Endothelial cell of umbilical vein (primary cell): ENCODE results near the gene ALG5. TPM values are rescaled to one million over a fixed set of nuclear protein-coding genes. Genes with fewer than 3 reads are reported as not detected.

Source experiments
- BruUV-seq: library from RNA; stranded (reverse); fragments of 400-500 nt; replicated peaks from 2 replicates; lab custom pipeline; 2021; lab: Mats Ljungman, UMichigan
- CTCF ChIA-PET: fragments of 300-600, 350-600 bp; sonication (Branson Sonifier 250); formaldehyde crosslinking; loops from one replicate; lab custom pipeline; 2021; ENCODE audit warnings: antibody characterized with exemption, inconsistent platforms; lab: Charles Lee
- POLR2A ChIA-PET: fragments of 300-600, 350-600 bp; sonication (Branson Sonifier 250); formaldehyde crosslinking; loops from one replicate; lab custom pipeline; 2021; ENCODE audit warnings: antibody characterized with exemption, inconsistent platforms; lab: Charles Lee
- DNase-seq: peaks from one replicate; pipeline ENCODE4 v3.0.0-alpha.2; 2011; ENCODE audit warnings: low read depth, low spot score
- FAIRE-seq: peaks from 2 replicates; lab custom pipeline; 2011; peaks lifted over from hg19 to GRCh38; lab: Jason Lieb, UNC
- H2AFZ ChIP-seq: 2 replicates; pipeline ENCODE4 v1.6.0; 2012; ENCODE audit warnings: low read depth, low read length, control low read depth, inconsistent platforms
- H3K27ac ChIP-seq: 2 replicates; pipeline ENCODE4 v1.5.1; 2011; ENCODE audit warnings: low read depth, mild to moderate bottlenecking, control low read depth, low read length, moderate library complexity; ENCODE audit not compliant: insufficient read depth
- H3K27me3 ChIP-seq, 2 experiments: 2 replicates each; pipeline versions ENCODE4 v1.6.0 to v1.6.1; 2011; ENCODE audit warnings: low read length in 2 of 2, mixed read lengths in 1 of 2; ENCODE audit not compliant: control insufficient read depth in 2 of 2, insufficient read depth in 2 of 2
- H3K36me3 ChIP-seq, 2 experiments: 2 replicates in 1 of 2; 3 replicates in 1 of 2; pipeline ENCODE4 v1.5.1; 2011; ENCODE audit warnings: low read length in 2 of 2, mild to moderate bottlenecking in 1 of 2, moderate library complexity in 1 of 2; ENCODE audit not compliant: control insufficient read depth in 2 of 2, insufficient read depth in 2 of 2; ENCODE audit errors: extremely low read depth in 1 of 2
- H3K4me1 ChIP-seq: 3 replicates; pipeline ENCODE4 v1.5.1; 2011; ENCODE audit warnings: mild to moderate bottlenecking, low read length; ENCODE audit not compliant: control insufficient read depth, insufficient read depth; ENCODE audit errors: extremely low read depth
- H3K4me2 ChIP-seq: 2 replicates; pipeline ENCODE4 v1.6.1; 2011; ENCODE audit warnings: low read length, control low read depth, mixed read lengths; ENCODE audit not compliant: insufficient read depth
- H3K4me3 ChIP-seq, 3 experiments: fragments of 200-600 bp in 1 of 3; sonication (generic), shearing (Covaris generic) in 1 of 3; replicated peaks in 1 of 3; 2 replicates each; pipeline ENCODE4 v1.5.1; 2011 to 2016; ENCODE audit warnings: control low read depth in 3 of 3, low read length in 3 of 3, mild to moderate bottlenecking in 2 of 3, inconsistent platforms in 1 of 3, low read depth in 1 of 3, moderate library complexity in 1 of 3; ENCODE audit not compliant: insufficient read depth in 1 of 3
- H3K79me2 ChIP-seq: 2 replicates; pipeline ENCODE4 v1.6.0; 2012; ENCODE audit warnings: low read length, inconsistent platforms; ENCODE audit not compliant: control insufficient read depth, insufficient read depth
- H3K9ac ChIP-seq: replicated peaks from 2 replicates; pipeline ENCODE3; 2011; ENCODE audit warnings: low read length, control low read depth; ENCODE audit not compliant: insufficient read depth; ENCODE audit errors: extremely low read depth
- H3K9me1 ChIP-seq: replicated peaks from 3 replicates; pipeline ENCODE4 v1.6.0; 2011; ENCODE audit warnings: mild to moderate bottlenecking, low read length; ENCODE audit not compliant: control insufficient read depth, insufficient read depth; ENCODE audit errors: extremely low read depth
- H3K9me3 ChIP-seq: replicated peaks from 2 replicates; pipeline ENCODE4 v1.5.1; 2012; ENCODE audit warnings: low read length, inconsistent platforms; ENCODE audit not compliant: control insufficient read depth, insufficient read depth
- H4K20me1 ChIP-seq: replicated peaks from 2 replicates; pipeline ENCODE3; 2011; ENCODE audit warnings: mild to moderate bottlenecking, low read length; ENCODE audit not compliant: control insufficient read depth, insufficient read depth; ENCODE audit errors: extremely low read depth
- EZH2 ChIP-seq: IDR thresholded peaks from 2 replicates; pipeline ENCODE4 v1.6.1; 2012; ENCODE audit warnings: borderline replicate concordance, low read depth, mild to moderate bottlenecking, moderate library complexity, low read length, inconsistent platforms; ENCODE audit not compliant: severe bottlenecking
- FOS ChIP-seq: IDR thresholded peaks from 2 replicates; pipeline ENCODE4 v1.6.1; 2011; ENCODE audit warnings: mild to moderate bottlenecking, low read length, moderate library complexity, borderline replicate concordance; ENCODE audit not compliant: insufficient read depth
- GATA2 ChIP-seq: IDR thresholded peaks from 2 replicates; pipeline ENCODE4 v1.7.0; 2011; ENCODE audit warnings: low read depth, mild to moderate bottlenecking, moderate library complexity, mixed read lengths, low read length; ENCODE audit not compliant: insufficient read length, insufficient read depth
- JUN ChIP-seq: IDR thresholded peaks from 2 replicates; pipeline ENCODE4 v1.6.1; 2011; ENCODE audit warnings: borderline replicate concordance, low read depth; ENCODE audit not compliant: insufficient read length, insufficient read depth
- MYC ChIP-seq: IDR thresholded peaks from one replicate; pipeline ENCODE4 v1.6.1; 2011; ENCODE audit warnings: mild to moderate bottlenecking, low read depth, low read length
- POLR2A ChIP-seq: IDR thresholded peaks from 2 replicates; pipeline ENCODE4 v1.6.1; 2012; ENCODE audit warnings: low read depth, mild to moderate bottlenecking, control low read depth, low read length
- POLR2AphosphoS5 ChIP-seq: IDR thresholded peaks from 2 replicates; pipeline ENCODE4 v1.6.1; 2012; ENCODE audit warnings: low read depth, mild to moderate bottlenecking, control low read depth, low read length, moderate library complexity; ENCODE audit not compliant: insufficient read depth
- dilution Hi-C: fragments of 300-500 bp; cut with MboI; formaldehyde crosslinking; loops from one replicate; pipeline ENCODE4 v1.15.0; 2019; ENCODE audit warnings: low sequenced_read_pairs; ENCODE audit not compliant: extremely low pct_ligation_motif_present
- intact Hi-C: fragments of 100-400 bp; cut with micrococcal nuclease; formaldehyde crosslinking; loops from one replicate; pipeline ENCODE4 v1.10.0; 2022
- polyA plus RNA-seq, 4 experiments: library from polyadenylated mRNA; depleted of rRNA in 3 of 4; stranded (reverse) in 3 of 4; unstranded in 1 of 4; fragments of >200 nt; gene quantifications; 2 replicates each; pipeline versions ENCODE4 v1.2.1 to v1.2.3, GENCODE V29; 2011 to 2012; ENCODE audit warnings: missing spikeins in 1 of 4
- total RNA-seq: library from RNA; stranded (reverse); gene quantifications from 2 replicates; pipeline ENCODE4 v1.2.3, GENCODE V29; 2021
- TF ChIP-seq, protein P1 (sequence below): IDR thresholded peaks from 2 replicates; pipeline ENCODE4 v1.6.1; 2011; ENCODE audit not compliant: insufficient read depth, insufficient read length
- TF ChIP-seq, protein P2 (sequence below), 2 donors: IDR thresholded peaks; 1 replicate in 1 of 2; 2 replicates in 1 of 2; pipeline ENCODE4 v1.5.1; 2011; ENCODE audit warnings: low read length in 2 of 2, mild to moderate bottlenecking in 2 of 2, moderate library complexity in 2 of 2, control low read depth in 1 of 2, inconsistent platforms in 1 of 2, low read depth in 1 of 2; ENCODE audit not compliant: insufficient read depth in 1 of 2; ENCODE audit errors: extremely low read depth in 1 of 2

ALG5 gene
- total and polyA plus RNA-seq, 2 donors (not counting 3 experiments of a cell fraction or from before 2014, with no cell fraction given), result 24.4 to 29.3 TPM

DNA sequence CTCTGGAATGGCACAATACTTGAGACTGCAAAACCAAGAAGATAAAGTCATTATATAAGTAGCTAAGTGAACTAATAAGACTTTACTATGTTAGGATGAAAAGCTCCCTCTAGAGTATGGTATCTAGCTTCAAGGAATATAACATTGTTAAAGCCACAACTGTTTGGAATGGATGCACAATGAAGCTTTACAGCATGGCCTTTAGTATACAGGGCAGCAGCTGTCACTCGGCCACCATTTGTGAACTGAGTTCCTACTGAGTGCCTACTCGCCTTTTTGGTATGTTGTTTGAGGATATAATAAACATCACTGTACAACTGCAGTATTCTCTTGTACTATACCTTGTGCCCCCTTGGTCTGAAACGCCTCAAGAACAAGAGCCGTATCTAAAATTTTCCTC is 6.8 kb downstream of the ALG5 start:
- Histone ChIP-seq H3K79me2 (peaks cover 25% of the 10 kb centered on the region), H3K36me3 (peaks cover 17 to 40% of the 10 kb centered on the region in 2 experiments), H3K27ac (no peak overlapping the region), H2AFZ (no peak overlapping the region), H3K9ac (no peak overlapping the region), H4K20me1 (no peaks in the 10 kb centered on the region), H3K9me3 (no peaks in the 10 kb centered on the region), H3K4me1 (peaks cover 9% of the 10 kb centered on the region), H3K4me3 (no peak overlapping the region), H3K4me2 (no peak overlapping the region), H3K27me3 (no peaks in the 10 kb centered on the region), H3K9me1 (no peaks in the 10 kb centered on the region)
- dilution Hi-C loops (loop anchor here (25.0 kb wide), 1 partner anchor 130 kb away; no protein-coding TSS in a partner anchor), intact Hi-C loops (no loop called here)
- no TSS peak for BruUV-seq
- DNase-seq (no peak), FAIRE-seq (no peak)
- POLR2A ChIA-PET, result no interaction called here
- CTCF ChIA-PET, result interaction anchor here (0.5 to 1.8 kb wide), 3 partner anchors 10 to 184 kb away, joined by 3 to 6 read pairs (median 4); no protein-coding TSS in a partner anchor
- no peak for TF ChIP-seq POLR2A
- TF ChIP-seq FOS, result no peak
- TF ChIP-seq, protein P1, sequence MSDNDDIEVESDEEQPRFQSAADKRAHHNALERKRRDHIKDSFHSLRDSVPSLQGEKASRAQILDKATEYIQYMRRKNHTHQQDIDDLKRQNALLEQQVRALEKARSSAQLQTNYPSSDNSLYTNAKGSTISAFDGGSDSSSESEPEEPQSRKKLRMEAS, result no peak
- no peak for TF ChIP-seq POLR2AphosphoS5
- TF ChIP-seq, protein P2, sequence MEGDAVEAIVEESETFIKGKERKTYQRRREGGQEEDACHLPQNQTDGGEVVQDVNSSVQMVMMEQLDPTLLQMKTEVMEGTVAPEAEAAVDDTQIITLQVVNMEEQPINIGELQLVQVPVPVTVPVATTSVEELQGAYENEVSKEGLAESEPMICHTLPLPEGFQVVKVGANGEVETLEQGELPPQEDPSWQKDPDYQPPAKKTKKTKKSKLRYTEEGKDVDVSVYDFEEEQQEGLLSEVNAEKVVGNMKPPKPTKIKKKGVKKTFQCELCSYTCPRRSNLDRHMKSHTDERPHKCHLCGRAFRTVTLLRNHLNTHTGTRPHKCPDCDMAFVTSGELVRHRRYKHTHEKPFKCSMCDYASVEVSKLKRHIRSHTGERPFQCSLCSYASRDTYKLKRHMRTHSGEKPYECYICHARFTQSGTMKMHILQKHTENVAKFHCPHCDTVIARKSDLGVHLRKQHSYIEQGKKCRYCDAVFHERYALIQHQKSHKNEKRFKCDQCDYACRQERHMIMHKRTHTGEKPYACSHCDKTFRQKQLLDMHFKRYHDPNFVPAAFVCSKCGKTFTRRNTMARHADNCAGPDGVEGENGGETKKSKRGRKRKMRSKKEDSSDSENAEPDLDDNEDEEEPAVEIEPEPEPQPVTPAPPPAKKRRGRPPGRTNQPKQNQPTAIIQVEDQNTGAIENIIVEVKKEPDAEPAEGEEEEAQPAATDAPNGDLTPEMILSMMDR (IDR thresholded peaks at IDR 0.05; ENCODE audit: extremely low read depth in 1 of 2, insufficient read depth in 1 of 2, low read depth in 1 of 2, low read length in 2 of 2), result no peak
- no peak for TF ChIP-seq EZH2
- no peak for TF ChIP-seq MYC
- no peak for TF ChIP-seq GATA2
- no peak for TF ChIP-seq JUN
